DOHH2 (cell line): ENCODE results near the gene ALX3.

Experiments used
- H3F3A ChIP-seq: fragments of 200-600 bp; sonication (generic), shearing (Covaris generic); 2 replicates; pipeline ENCODE4 v1.6.0; 2016; ENCODE audit warnings: antibody characterized with exemption, mild to moderate bottlenecking; ENCODE audit not compliant: control insufficient read depth, insufficient read depth
- H3K27ac ChIP-seq: fragments of 200-600 bp; sonication (generic); 2 replicates; pipeline ENCODE4 v1.5.1; 2014; ENCODE audit warnings: low read depth, mild to moderate bottlenecking, low read length, moderate library complexity
- H3K27me3 ChIP-seq: fragments of 200-600 bp; sonication (generic); 2 replicates; pipeline ENCODE4 v1.6.1; 2014; ENCODE audit warnings: mild to moderate bottlenecking, low read length, mixed read lengths; ENCODE audit not compliant: control insufficient read depth
- H3K36me3 ChIP-seq: fragments of 200-600 bp; sonication (generic); 2 replicates; pipeline ENCODE4 v1.6.1; 2014; ENCODE audit warnings: mild to moderate bottlenecking, low read length, moderate library complexity, mixed read lengths; ENCODE audit not compliant: control insufficient read depth
- H3K4me1 ChIP-seq: fragments of 200-600 bp; sonication (generic); 2 replicates; pipeline ENCODE4 v1.6.1; 2014; ENCODE audit warnings: mild to moderate bottlenecking, low read length, mixed read lengths; ENCODE audit not compliant: control insufficient read depth
- H3K4me2 ChIP-seq: fragments of 200-600 bp; sonication (generic); 2 replicates; pipeline ENCODE4 v1.6.0; 2014; ENCODE audit warnings: mild to moderate bottlenecking, low read length, moderate library complexity
- H3K4me3 ChIP-seq: fragments of 200-600 bp; sonication (generic); 2 replicates; pipeline ENCODE4 v1.5.1; 2014; ENCODE audit warnings: mild to moderate bottlenecking, low read length, mixed read lengths
- H3K79me2 ChIP-seq: fragments of 200-600 bp; sonication (generic); 2 replicates; pipeline ENCODE4 v1.6.1; 2014; ENCODE audit warnings: mild to moderate bottlenecking, low read length, mixed read lengths; ENCODE audit not compliant: control insufficient read depth
- H3K9me2 ChIP-seq: fragments of 200-600 bp; sonication (generic); replicated peaks from 2 replicates; pipeline ENCODE4 v1.6.1; 2014; ENCODE audit warnings: mild to moderate bottlenecking, low read length, mixed read lengths; ENCODE audit not compliant: control insufficient read depth
- H3K9me3 ChIP-seq: fragments of 200-600 bp; sonication (generic); 2 replicates; pipeline ENCODE4 v1.6.1; 2014; ENCODE audit warnings: antibody characterized with exemption, low read length, mixed read lengths; ENCODE audit not compliant: control insufficient read depth, insufficient read depth
- H4K20me1 ChIP-seq: fragments of 200-600 bp; sonication (generic); 2 replicates; pipeline ENCODE4 v1.6.0; 2014; ENCODE audit warnings: low read depth, mild to moderate bottlenecking, antibody characterized with exemption, low read length, moderate library complexity; ENCODE audit not compliant: control insufficient read depth, insufficient read depth
- EZH2phosphoT487 ChIP-seq: fragments of 200-600 bp; sonication (generic); IDR thresholded peaks from 2 replicates; pipeline ENCODE4 v1.6.1; 2017; ENCODE audit warnings: borderline replicate concordance, mild to moderate bottlenecking, antibody characterized with exemption, low read length, moderate library complexity, mixed read lengths
- TF ChIP-seq, protein P1 (sequence below): fragments of 200-600 bp; sonication (generic); IDR thresholded peaks from one replicate; pipeline ENCODE4 v1.5.1; 2014; ENCODE audit warnings: antibody characterized with exemption, mild to moderate bottlenecking, low read depth, low read length; ENCODE audit not compliant: poor library complexity, severe bottlenecking

Gene ALX3

DNA sequence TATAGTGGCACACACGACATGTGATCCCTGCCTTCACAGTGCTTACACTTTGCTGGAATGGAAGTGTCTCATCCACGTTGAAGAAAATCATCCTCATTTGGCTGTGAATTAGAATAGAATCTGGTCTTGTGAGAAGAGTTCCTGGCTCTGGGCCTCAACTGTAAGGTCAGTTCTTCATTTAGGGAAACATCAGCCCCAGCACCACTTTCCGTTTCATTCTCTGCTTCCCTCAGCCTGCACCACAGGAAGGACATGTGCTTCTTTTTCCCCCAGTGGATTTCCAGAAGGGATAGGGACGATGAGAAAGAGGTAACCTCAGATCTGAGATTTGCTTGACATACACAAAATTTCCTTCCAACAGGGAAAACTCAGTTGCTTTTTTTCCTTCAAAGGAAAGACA, 3.7 kb upstream of the ALX3 start:
- Histone ChIP-seq H3K9me2 (no peaks in the 10 kb centered on the region), H3K36me3 (no peaks in the 10 kb centered on the region), H3K4me3 (no peak overlapping the region), H3K27ac (no peak overlapping the region), H3K27me3 (peaks cover 15% of the 10 kb centered on the region), H3K9me3 (no peaks in the 10 kb centered on the region), H3K4me2 (no peak overlapping the region), H3K79me2 (no peaks in the 10 kb centered on the region), H3K4me1 (no peaks in the 10 kb centered on the region), H4K20me1 (no peaks in the 10 kb centered on the region), H3F3A (no peaks in the 10 kb centered on the region)
- TF ChIP-seq EZH2phosphoT487: no peak
- TF ChIP-seq, protein P1, sequence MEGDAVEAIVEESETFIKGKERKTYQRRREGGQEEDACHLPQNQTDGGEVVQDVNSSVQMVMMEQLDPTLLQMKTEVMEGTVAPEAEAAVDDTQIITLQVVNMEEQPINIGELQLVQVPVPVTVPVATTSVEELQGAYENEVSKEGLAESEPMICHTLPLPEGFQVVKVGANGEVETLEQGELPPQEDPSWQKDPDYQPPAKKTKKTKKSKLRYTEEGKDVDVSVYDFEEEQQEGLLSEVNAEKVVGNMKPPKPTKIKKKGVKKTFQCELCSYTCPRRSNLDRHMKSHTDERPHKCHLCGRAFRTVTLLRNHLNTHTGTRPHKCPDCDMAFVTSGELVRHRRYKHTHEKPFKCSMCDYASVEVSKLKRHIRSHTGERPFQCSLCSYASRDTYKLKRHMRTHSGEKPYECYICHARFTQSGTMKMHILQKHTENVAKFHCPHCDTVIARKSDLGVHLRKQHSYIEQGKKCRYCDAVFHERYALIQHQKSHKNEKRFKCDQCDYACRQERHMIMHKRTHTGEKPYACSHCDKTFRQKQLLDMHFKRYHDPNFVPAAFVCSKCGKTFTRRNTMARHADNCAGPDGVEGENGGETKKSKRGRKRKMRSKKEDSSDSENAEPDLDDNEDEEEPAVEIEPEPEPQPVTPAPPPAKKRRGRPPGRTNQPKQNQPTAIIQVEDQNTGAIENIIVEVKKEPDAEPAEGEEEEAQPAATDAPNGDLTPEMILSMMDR: no peak

DNA sequence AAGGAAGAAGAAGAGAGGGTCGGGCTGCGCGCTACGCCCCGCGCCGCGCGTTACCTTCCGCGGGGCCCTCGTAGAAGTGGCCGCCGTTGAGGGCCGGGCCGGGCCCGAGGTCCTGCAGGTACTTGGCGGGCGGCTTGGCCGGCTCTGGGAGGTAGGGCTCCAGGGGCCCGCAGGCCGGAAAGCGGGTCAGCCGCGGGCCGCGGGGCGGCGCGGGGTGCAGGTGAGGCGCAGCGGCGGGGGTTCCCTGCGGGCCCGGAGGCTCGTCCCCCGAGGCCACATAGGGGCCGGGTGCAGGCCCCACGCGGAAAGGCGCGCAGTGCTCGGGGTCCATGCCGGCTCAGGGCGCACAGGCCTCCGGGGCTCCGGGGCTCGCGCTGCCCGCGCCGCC, 196 bp downstream of the ALX3 start:
- Histone ChIP-seq H3K27me3 (peaks cover 19% of the 10 kb centered on the region), H3K27ac (no peak overlapping the region), H4K20me1 (no peaks in the 10 kb centered on the region), H3K79me2 (no peaks in the 10 kb centered on the region), H3K9me3 (no peaks in the 10 kb centered on the region), H3K4me2 (no peak overlapping the region), H3K36me3 (no peaks in the 10 kb centered on the region), H3K4me3 (no peak overlapping the region), H3K4me1 (no peaks in the 10 kb centered on the region), H3F3A (no peaks in the 10 kb centered on the region), H3K9me2 (no peaks in the 10 kb centered on the region)
- no peak for TF ChIP-seq EZH2phosphoT487
- TF ChIP-seq, protein P1: no peak

DNA sequence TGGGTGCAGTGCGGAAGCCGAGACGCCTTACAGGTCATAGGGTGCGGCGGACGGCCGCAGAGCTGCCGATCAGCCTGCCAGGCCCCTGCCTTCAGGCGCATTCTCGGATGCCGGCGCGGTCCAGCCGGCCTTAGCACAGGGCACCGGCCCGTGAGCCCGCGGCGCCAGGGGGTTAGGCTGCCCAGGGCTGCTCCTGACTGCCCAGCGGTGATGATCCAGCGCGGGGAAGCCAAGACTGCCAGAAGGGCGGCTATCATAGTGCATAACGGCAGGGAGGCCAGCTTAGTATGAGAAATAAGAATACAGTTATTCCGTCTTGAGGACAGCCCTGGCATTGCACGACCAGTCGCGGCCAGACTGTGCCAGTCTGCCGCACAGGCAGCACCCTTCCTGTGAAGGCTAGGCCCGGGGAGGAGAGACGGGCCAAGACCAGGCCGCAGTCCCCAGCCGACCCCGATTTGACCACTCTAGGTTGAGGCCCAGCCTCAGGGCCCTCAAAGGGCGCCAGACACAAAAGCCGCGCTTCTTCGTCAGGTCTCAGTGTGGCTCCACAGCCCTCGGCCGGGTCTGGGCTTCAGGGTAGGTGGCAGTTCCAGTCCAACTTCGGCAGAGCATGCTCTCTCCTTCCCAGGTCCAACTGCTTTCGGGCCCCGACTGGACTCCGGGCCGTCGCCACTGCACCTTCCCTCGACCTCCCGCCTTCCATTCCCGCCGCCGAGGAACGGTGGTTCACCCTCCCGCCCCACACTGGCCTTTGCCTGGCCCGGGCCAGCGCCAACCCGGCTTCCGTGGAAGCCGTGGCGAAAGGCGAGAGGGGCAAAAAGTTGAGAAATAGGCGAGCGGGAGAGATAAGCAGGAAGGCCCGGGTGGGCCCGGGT, 829 bp downstream of the ALX3 start:
- H3K4me2 ChIP-seq: no peak overlapping the region

More for the DNA sequence above, 829 bp downstream of the ALX3 start:
- Histone ChIP-seq H3K79me2 (no peaks in the 10 kb centered on the region), H3K4me3 (no peak overlapping the region), H3K4me1 (no peaks in the 10 kb centered on the region), H3K27me3 (peaks cover 19% of the 10 kb centered on the region), H3K9me2 (no peaks in the 10 kb centered on the region), H4K20me1 (no peaks in the 10 kb centered on the region), H3K9me3 (no peaks in the 10 kb centered on the region), H3K27ac (no peak overlapping the region), H3K36me3 (no peaks in the 10 kb centered on the region), H3F3A (no peaks in the 10 kb centered on the region)
- TF ChIP-seq, protein P1: no peak
- no peak for TF ChIP-seq EZH2phosphoT487
